Measurements from ENCODE around the gene MTUS2. TPM values are rescaled to one million over a fixed set of nuclear protein-coding genes. Genes with fewer than 3 reads are reported as not detected.

The MTUS2 gene
- total and polyA plus RNA-seq, 9 of the 15 experiments (the other 6 are each of a cell fraction or from before 2014, with no cell fraction given) = 0.01 to 0.28 (median 0.06) TPM; not detected in 1

GRCh38 chr13:29532116-29532515 lies 712.0 kb downstream of the MTUS2 start:
- POLR2A ChIA-PET = interaction anchor here (0.5 kb wide), 1 partner anchor 1537 kb away, joined by 3 read pairs; no protein-coding TSS in a partner anchor
- no peak for ATAC-seq

More at GRCh38 chr13:29532116-29532515, 712.0 kb downstream of the MTUS2 start:
- intact Hi-C loops (cut with micrococcal nuclease) = no loop called here
- 84% methylated on average over 5 of the region's 5 CpGs for WGBS (ENCODE audit: insufficient coverage, low coverage, missing lambda C conversion rate)
- no peak overlapping the region for H3K9ac ChIP-seq (ENCODE audit: insufficient read depth in 1 of 2, low read depth in 2 of 2, low read length in 2 of 2)
- H4K20me1 ChIP-seq (replicated peaks; ENCODE audit: control insufficient read depth, insufficient read depth, low read length) = 0 out of 2 replicates have a peak, but pooled peaks cover 4% of the 10 kb centered on the region
- H3K27ac ChIP-seq (ENCODE audit: extremely low read depth, low read depth, low read length) = no peak overlapping the region
- no peak for FAIRE-seq
- DNase-seq (ENCODE audit: extremely low read depth in 1 of 4, low spot score in 3 of 4) = no peak
- H3K36me3 ChIP-seq (ENCODE audit: control insufficient read depth, insufficient read depth, low read length) = peaks cover 77% of the 10 kb centered on the region; the same call in 2 of the 3 replicates
- TF ChIP-seq FOSL1 (tag; conservative IDR thresholded peaks at IDR 0.05) (no peak), HDAC3 (IDR thresholded peaks at IDR 0.05; ENCODE audit: borderline replicate concordance, partially characterized antibody) (no peak), HCFC1 (IDR thresholded peaks at IDR 0.05; ENCODE audit: low read depth, low read length) (no peak), THRA (IDR thresholded peaks at IDR 0.05) (no peak), MEF2D (tag; conservative IDR thresholded peaks at IDR 0.05; ENCODE audit: low read depth) (no peak), JUN (IDR thresholded peaks at IDR 0.05; ENCODE audit: borderline replicate concordance, low read depth, low read length) (no peak), JUN (CRISPR knock-in tag; IDR thresholded peaks at IDR 0.05; ENCODE audit: borderline replicate concordance) (no peak), FOS (IDR thresholded peaks at IDR 0.05; ENCODE audit: extremely low read depth, insufficient read length) (no peak), ZNF146 (CRISPR knock-in tag; IDR thresholded peaks at IDR 0.05; ENCODE audit: unreplicated experiment) (no peak)
- H3K9me1 ChIP-seq (ENCODE audit: control insufficient read depth, insufficient read depth, low read length) = no peaks in the 10 kb centered on the region
- no peak overlapping the region for H3K4me2 ChIP-seq (ENCODE audit: insufficient read depth, low read length)
- no peaks in the 10 kb centered on the region for H3K27me3 ChIP-seq (ENCODE audit: control insufficient read depth in 2 of 2, insufficient read depth in 2 of 2, low read length in 2 of 2)
- H3K9me3 ChIP-seq (replicated peaks; ENCODE audit: control insufficient read depth, insufficient read depth, low read depth, low read length) = no peaks in the 10 kb centered on the region
- no peak overlapping the region for H2AFZ ChIP-seq (ENCODE audit: low read depth, low read length)
- no TSS peak for BruUV-seq (replicated peaks)
- H3K79me2 ChIP-seq (ENCODE audit: control insufficient read depth, insufficient read depth, low read length) = no peaks in the 10 kb centered on the region; the same call in 2 of the 3 replicates
- H3K4me3 ChIP-seq = no peak overlapping the region
- CTCF ChIA-PET (ENCODE audit: low intra/inter-chr PET ratio) = no interaction called here
- in situ Hi-C loops (cut with MboI) = no loop called here
- no peaks in the 10 kb centered on the region for H3K4me1 ChIP-seq (replicated peaks in 1 of 2; ENCODE audit: control insufficient read depth in 2 of 2, insufficient read depth in 2 of 2, low read length in 2 of 2)

Data from K562 (cell line).